ENCODE measurements around the gene CACHD1. TPM values are rescaled to one million over a fixed set of nuclear protein-coding genes. Genes with fewer than 3 reads are reported as not detected.
A peak's percentile ranks its signal among the peaks of the same experiment; 100 is the strongest.

Gene CACHD1
- total RNA-seq, 1 donor from 2014 or later, result 16.7 TPM

DNA sequence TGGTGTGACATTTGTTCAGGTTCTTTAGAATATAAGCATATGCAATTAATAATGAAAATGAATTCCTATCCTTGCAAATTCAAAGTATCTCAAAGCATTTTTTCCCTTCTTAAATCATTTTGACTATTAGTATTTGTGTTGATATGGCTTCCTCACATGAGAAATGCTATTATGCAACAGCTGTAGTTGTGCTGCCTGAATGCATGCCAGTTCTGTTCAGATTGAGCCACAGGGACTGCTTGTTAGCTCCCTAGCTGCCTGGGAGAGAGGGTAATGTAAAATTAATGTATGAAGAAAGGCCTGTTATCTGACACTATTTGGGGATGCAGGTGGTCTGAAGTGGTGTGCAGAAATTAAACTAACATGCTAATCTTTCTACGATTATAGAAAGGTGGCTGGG, 45.5 kb downstream of the CACHD1 start:
- ATAC-seq, result peak; percentile 92
- DNase-seq (ENCODE audit: low spot score), result peak; percentile 58
- intact Hi-C loops (cut with DNase I), result no loop called here

DNA sequence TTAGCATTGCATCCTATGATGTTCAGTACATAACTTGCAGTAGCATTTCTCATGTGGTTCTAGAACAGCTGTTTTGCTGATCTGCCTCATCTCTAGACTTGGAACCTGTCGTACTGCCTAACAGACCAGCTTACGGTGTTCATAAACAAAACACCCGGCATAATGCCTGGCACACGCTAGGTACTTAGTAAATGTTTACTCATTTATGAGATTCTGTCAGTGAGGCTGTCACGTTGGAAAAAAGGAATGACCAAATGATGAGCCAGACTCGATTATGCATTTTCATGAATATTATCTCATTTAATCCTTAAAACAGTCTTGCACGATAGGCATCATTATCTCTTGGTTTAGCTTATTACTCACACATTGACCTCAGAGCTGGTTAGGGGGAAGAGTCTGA, 46.4 kb downstream of the CACHD1 start:
- ATAC-seq (no peak), DNase-seq (ENCODE audit: low spot score) (no peak)
- intact Hi-C loops (cut with DNase I), result no loop called here

DNA sequence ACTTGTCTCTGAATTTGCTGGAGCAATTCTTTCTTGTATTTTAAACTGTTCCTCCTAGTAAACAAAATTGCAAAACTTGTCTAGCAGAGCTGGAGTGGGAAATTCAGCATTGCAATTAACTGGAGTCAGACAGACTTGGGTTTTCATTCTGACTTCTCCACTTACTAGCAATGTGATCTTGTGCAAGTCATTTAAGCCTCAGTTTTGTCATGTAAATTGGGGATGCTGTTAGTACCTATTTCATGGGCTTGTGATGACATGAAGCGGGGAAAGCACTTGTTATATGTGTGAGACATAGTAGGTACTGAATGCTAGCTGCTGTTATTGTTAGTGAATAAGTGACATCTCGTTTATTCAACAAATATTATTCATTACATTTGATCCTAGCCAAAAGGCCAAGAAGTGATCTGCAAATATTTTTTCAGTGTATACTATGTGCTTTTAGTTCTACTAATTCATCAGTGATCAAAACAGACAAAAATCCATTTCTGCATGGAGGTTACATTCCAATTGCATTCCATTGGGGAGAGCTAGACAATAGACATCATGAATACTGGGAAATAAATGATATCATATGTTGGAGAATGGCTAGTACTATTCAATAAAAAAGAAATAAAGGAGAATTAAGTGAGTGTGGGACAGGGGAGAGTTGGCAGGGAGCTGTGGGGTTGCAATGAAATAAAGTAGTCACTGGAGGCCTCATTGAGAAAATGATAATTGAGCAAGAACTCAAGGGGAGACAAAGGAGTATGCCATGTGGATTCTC, 47.1 kb downstream of the CACHD1 start:
- ATAC-seq (no peak), DNase-seq (ENCODE audit: low spot score) (no peak)
- intact Hi-C loops (cut with DNase I), result no loop called here

DNA sequence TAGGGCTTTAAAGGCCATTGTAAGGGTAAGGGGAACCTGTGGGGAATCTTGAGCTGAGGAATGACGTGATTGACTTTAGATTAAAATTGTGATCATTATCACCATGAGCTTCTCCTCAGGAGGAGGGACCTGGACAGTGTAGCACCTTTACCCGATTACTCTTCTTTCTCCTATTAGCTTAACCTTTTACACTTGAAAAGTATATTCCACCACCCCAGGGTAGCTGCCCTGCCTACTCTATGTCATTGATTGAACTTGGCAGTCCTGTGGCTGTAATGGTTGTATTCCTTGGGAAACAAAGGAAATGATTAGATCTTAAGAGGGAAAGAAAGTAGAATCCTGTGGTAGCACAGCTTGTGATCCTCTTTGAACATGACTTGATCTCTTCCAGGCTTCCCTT, 47.7 kb downstream of the CACHD1 start:
- ATAC-seq, result no peak
- intact Hi-C loops (cut with DNase I), result no loop called here
- DNase-seq (ENCODE audit: low spot score), result no peak

DNA sequence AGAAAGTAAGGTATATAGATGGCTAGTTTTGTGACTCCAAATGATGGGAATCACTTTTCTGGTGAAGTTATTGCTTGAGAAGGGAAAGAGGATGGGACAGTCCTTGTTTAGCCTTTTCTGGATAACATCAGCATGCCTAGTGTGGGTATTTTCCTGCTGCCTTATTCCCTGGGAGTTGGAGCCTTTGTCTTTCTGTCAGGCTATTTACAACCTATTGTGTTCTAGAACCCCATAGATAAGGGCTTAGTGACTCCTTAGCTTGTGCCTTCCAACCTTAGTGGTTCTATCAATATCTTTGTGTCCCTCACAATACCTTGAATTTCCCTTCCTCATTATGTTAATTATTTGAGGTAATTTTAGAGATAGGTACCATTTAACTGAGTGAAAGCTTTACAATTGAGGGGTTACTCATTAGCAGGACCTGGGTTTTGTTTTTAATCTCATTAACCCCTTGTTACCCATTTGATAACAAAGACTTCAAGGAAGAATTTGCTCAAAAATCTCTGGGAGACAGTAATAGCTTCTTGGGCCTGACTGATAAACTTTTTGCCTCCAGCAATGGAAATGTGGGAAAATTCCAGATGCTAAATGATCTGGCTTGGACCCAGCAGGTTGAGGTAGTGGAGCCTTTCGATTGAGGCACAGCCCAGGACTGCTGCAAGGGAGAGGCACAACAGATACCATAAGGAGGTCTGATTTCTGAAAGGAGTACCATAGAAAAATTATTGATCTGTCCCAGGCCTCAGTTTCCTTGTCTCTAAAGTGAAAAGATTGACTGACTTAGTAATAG, 49.0 kb downstream of the CACHD1 start:
- no peak for ATAC-seq
- DNase-seq (ENCODE audit: low spot score), result no peak
- intact Hi-C loops (cut with DNase I), result no loop called here

DNA sequence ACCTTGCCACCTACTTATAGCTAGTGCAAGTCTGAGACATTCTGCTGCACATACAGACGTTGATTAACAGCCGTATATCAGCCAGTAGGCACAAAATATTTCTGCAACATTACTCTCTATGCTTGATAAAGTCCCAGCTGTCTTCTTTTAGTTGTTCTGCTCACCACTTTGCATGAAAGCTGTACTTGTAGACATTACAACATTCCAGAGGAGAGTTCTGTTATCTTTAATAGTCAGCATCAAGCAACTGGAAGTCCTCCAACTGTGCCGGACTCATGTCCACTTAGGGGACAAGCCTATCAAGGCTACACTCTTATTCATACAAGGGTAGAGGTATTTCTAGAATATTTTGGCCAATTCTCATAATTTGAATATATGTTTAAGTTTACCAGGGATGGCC, 50.0 kb downstream of the CACHD1 start:
- DNase-seq (ENCODE audit: low spot score) (no peak), ATAC-seq (no peak)
- intact Hi-C loops (cut with DNase I), result no loop called here

DNA sequence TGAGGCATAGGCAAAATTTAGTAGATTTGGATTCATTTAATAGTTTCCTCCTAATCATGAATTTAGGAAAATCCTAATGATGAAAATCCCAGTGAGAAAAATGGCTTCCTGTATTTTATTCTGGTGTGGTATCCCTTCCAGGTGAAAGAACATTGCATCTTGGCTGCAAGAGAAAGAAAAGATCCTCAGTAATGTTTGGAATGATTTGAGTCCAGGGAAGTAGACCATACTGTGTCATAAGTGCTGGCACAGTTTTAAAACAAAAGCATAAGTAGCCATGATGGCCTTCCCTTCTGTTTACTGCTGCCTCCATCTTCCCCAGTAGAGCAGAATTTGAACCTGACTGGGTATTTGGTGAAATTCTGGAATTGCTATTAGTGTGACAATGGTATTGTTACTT, 52.8 kb downstream of the CACHD1 start:
- DNase-seq (ENCODE audit: low spot score) (no peak), ATAC-seq (no peak)
- intact Hi-C loops (cut with DNase I), result no loop called here

DNA sequence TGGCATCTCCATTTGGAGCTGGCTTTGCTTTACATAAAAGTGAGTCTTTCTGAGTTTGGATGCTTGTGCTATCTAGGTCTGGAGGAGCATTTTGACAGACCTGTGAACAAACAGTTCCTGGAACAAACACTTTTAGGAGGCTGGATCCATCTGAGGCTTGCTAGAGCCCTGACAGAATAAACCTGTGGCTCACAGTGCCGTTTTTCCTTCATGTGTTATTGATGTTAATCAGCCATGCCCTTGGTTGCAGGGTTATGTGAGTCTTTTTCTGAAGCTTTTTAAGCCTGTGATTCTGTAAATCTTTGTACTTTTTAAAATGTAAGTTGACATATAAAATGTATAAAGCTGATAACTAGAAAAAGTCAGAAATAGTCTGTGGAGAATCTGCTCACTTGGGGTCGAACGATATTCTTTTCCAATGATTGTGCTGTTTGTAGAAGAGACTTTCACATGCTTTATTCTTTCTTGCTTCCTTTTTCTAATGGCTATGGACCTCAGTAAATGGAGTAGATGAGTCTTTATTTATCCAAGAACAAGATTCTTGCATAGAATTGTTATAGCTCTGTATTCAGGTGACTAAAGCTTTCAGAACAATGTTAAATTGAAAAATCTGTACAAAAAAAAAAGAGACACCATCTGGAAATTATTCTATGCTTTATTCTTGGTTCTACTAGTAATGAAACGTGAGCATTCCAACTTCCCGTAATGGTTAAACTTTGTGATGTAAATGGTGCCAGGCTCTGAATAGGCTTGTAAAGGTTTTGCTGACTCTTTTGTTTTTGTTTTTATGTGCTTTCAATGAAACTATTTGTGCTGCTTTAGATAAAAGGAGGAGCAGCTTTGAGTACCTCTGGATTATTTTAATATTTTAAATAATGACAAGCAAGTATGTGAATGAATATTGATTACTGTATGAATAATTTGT, 53.7 kb downstream of the CACHD1 start:
- intact Hi-C loops (cut with DNase I), result no loop called here
- no peak for ATAC-seq
- DNase-seq (ENCODE audit: low spot score), result no peak

DNA sequence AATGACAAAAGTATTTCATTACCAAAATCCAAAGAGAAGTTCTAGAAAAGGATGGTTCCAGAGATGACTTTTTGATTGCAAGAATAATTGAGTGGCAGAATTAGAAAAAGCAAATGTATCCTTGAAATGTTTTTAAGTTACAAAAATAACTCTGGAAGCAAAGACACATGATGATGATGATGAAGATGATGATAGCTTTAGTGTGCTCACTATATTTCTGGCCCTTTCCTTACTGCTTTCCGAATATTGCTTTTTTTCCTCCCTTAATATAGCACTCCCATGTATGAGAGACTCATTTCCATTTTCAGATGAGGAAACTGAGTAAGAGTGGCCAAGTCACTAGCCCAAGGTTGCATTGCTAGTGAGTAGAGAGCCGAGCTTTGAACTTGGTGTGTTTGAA, 54.7 kb downstream of the CACHD1 start:
- intact Hi-C loops (cut with DNase I), result no loop called here
- ATAC-seq (no peak), DNase-seq (ENCODE audit: low spot score) (no peak)

DNA sequence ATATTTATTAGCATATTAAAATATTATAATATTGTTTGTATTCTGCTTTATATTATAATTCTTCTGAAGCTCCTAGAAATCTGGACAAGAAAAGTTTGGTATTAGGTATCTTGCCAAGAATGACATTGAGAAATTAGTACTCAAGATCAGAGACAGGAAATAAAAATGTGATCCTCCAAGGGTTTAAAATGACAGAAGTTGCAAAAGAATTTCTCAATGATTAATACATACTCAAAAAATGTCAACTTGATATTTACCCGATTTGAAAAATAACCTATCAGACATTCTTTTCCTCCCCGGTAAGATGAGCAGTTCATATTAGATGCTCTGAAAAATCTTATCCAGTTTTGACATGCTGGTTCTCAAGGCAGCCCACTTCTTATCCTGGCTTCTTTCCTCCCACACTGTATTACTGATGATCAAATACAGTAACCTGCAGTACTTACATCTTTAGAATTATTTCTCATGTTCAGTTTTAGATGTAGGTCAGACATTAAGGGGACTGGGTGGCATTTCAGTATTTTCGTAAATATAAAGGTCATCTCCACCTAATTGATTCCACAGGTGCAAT, 55.3 kb downstream of the CACHD1 start:
- no peak for DNase-seq (ENCODE audit: low spot score)
- intact Hi-C loops (cut with DNase I), result no loop called here
- peak; percentile 53 for ATAC-seq

DNA sequence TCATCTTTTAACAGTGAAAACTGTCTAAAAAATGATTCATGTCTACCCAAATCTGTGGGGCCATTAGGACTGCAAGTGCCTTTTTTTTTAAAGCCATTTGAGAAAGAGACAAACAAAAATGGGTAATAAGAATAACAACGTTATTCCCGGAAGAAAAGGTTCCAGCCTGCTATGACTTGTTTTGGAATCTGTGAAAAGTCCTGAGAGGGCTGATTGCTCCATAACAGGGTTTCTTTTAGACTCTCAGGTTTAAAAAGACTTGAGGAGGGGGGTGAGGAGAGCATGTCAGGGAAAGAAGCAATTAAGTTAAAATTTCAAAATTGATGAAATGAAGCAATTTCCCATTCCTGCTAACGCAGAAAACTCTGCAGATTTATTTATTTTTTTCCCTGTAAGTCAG, 56.4 kb downstream of the CACHD1 start:
- ATAC-seq (peak; percentile 86), DNase-seq (ENCODE audit: low spot score) (no peak)
- intact Hi-C loops (cut with DNase I), result no loop called here

DNA sequence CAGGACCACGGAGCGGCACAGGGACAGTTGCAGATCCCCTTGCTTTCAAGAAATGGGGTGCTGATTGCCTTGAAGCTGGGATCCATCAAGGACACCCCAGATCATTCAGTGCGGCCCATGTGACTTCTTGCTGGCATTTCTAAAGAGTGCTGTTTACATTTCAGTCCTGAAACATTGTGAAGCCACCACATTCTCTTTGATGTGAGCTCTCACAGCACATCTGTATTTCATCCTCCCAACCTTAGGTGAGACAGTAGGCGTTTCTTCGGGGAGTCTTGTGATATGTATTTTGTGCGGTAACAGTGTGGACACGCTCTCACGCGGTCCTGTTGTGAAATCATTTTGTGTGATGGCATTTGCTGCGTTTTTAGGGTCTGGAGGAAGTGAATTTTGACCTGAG, 57.2 kb downstream of the CACHD1 start:
- ATAC-seq (no peak), DNase-seq (ENCODE audit: low spot score) (no peak)
- intact Hi-C loops (cut with DNase I), result no loop called here

DNA sequence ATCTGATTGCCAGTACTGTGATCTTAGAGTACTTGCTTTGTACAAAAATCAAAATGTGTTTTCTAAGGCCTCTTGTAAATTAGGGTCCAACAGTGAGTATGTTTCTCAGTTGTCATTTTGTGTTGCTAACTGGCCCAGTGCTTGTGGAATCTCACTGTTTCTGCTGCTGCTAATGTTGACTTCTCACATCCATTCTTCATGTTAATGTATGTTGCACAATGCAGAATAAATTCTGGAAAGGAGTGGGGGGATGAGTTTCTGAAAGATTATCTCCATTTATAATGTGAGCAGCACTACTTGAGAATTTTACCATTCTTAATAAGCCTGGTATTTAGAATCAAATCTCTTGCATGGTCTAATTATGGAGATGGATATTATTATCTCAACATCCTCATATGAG, 57.9 kb downstream of the CACHD1 start:
- intact Hi-C loops (cut with DNase I), result no loop called here
- ATAC-seq (no peak), DNase-seq (ENCODE audit: low spot score) (no peak)

DNA sequence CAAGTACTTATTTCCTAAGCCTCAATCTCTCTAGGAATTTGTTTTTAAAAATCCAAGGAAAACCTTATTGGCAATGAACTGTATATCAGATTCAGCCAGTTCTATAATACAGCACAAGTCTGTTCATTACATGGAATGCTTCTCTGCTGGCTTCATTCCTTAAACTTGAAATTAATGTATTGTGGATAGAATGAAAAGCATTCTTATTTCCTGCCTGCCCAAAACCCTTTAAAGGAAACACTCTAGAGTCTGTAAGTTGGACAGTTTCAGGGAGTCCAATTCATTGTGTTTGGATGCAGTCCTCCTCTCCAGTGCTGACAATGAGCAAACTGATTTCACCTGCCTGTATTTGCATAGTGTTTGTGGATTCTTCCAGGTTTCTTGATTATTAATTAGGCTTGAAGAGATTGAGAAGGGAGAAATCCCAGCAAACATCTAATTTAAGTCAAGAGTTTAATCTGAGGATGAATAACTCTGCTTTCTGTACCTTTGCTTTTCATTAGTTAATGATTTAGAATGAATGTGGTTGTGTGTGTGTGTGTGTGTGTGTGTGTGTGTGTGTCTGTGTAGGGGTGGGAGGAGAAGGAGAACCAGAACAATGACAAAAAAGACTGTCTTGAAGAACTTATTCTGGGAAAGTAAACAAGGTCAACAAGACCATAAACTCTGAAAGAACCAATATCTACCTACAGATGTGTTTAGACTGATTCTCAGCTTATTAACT, 61.2 kb downstream of the CACHD1 start:
- DNase-seq (ENCODE audit: low spot score) (no peak), ATAC-seq (no peak)
- intact Hi-C loops (cut with DNase I), result no loop called here

DNA sequence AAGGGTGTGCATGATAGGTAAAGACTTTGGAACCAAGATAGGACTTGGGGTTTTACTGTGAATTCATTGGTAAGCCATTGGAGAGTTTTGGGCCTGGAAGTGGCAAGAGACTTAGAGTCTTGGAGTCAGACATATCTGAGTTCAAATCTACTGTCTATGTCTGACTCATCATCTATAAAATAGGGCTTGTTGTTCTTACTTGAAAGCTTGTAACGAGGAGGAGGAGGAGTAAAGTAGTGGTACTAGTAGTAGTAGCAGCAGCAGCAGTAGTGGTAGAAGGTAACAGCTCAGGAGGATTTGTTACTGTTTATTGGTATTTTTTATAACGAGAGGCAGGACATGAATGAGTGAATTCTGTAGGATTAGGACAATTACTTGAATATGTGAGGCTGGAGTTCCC, 62.7 kb downstream of the CACHD1 start:
- ATAC-seq (no peak), DNase-seq (ENCODE audit: low spot score) (no peak)
- intact Hi-C loops (cut with DNase I), result no loop called here

DNA sequence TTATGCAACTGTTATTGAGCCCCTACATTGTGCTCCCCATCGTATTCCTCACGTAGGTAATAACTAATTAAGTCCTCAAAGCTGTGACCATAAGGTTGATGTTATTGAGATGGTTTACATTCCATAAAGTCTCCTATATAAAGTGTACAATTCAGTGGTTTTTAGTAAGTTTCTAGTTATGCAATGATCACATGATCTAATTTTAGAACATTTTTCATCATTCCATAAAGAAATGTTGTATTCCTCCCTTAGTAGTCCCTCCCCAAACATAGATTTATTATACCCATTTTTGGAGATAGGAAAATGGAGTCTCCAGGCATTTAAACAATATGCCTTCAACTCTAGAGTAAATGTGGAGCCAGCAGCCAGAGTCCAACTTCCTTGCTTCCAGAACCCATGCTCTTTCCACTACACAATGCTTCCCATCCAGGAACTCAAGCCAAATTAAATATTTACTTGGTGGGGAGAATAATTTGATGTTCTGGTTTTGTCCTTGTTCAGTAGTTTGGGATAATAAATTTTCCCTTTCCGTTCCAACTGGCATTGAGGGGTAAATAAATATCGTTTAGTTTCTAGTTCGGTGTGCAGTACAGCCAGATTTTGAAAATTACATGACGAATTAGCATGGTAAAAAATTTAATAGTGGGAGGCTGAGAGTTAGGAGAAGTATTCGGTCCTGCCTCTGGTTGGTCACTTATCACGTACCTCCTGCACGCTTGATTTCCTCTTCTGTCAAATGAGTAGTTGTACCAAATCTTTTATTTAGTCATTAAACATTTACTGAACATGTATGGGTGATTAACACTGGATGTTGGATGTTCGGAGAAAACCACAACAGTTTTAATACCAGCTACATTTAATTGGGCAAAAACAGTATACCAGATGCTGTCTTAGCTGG, 66.3 kb downstream of the CACHD1 start:
- DNase-seq (ENCODE audit: low spot score) (no peak), ATAC-seq (peak; percentile 38)
- intact Hi-C loops (cut with DNase I), result no loop called here

DNA sequence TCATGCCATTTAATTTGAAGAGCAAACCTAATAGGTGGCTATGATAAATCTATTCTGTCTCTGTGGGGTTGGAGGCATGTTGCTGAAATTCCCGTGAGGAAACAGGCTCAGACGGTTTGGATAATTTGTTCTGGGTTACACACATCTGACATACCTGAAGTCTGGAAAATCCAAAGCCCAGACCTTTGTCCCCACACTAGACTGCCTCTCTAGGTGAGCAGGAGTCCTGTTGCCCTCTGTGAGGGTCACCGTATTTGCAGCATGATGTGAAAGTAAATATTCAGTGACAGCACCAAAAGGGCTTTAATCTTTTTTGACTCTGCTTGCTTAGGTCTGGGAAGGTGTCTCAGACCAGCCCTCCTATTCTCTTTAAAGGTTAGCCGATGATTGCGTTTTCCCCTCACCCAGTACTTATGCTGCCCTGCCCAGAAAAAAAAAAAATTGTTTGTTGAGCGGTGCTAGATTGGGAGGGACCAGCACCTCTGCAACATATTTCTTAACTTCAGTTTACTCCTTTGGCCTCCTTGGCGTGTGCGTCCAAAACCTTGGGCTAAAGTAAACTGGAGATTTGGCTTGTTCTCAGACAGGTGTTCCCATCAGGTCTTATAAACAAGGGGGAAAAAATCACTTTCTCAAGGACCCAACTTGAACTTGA, 67.0 kb downstream of the CACHD1 start:
- DNase-seq (ENCODE audit: low spot score), result no peak
- intact Hi-C loops (cut with DNase I), result no loop called here
- ATAC-seq, result no peak

All from sciatic nerve (tissue), 2 donors.